Ascending aorta (tissue), 2 donors: ENCODE measurements around the gene GRIP2. TPM values are rescaled to one million over a fixed set of nuclear protein-coding genes. Genes with fewer than 3 reads are reported as not detected.

ENCODE experiments used
- DNase-seq, 2 donors: peaks; one replicate each; pipeline ENCODE4 v3.0.0-alpha.2; 2019; ENCODE audit warnings: low spot score in 2 of 2
- H3K27ac ChIP-seq, 2 donors: fragments of 200-600 bp; sonication (generic); one replicate each; pipeline ENCODE4 v1.5.1; 2016 to 2017; ENCODE audit warnings: mild to moderate bottlenecking in 1 of 2
- H3K27me3 ChIP-seq: fragments of 200-600 bp; sonication (generic); one replicate; pipeline ENCODE4 v1.5.1; 2017
- H3K36me3 ChIP-seq, 2 donors: fragments of 200-600 bp; sonication (generic); one replicate each; pipeline ENCODE4 v1.5.1; 2016
- H3K4me1 ChIP-seq, 2 donors: fragments of 200-600 bp; sonication (generic); one replicate each; pipeline ENCODE4 v1.5.1; 2016 to 2017; ENCODE audit warnings: mild to moderate bottlenecking in 1 of 2
- H3K4me3 ChIP-seq, 2 donors: fragments of 200-600 bp; sonication (generic); one replicate each; pipeline ENCODE4 v1.5.1; 2016 to 2017; ENCODE audit warnings: mild to moderate bottlenecking in 1 of 2
- H3K9me3 ChIP-seq, 2 donors: fragments of 200-600 bp; sonication (generic); one replicate each; pipeline ENCODE4 v1.5.1; 2016
- intact Hi-C: fragments of 100-400 bp; cut with DNase I; formaldehyde crosslinking; loops from one replicate; pipeline ENCODE4 v1.15.1; 2023
- total RNA-seq: library from RNA; depleted of rRNA; stranded (reverse); fragments of >200 nt; gene quantifications from one replicate; pipeline ENCODE4 v1.1.0, GENCODE V29; 2016
- TF ChIP-seq, protein P1 (sequence below), 3 experiments: fragments of 200-600 bp in 2 of 3; fragments of 450-650 bp in 1 of 3; sonication (generic) in 2 of 3; IDR thresholded peaks; one replicate each; pipeline ENCODE4 v1.5.1; 2016 to 2019; ENCODE audit warnings: antibody characterized with exemption in 3 of 3, mild to moderate bottlenecking in 1 of 3, moderate library complexity in 1 of 3

The GRIP2 gene
- total RNA-seq, 1 donor from 2014 or later, result 0.21 TPM

DNA sequence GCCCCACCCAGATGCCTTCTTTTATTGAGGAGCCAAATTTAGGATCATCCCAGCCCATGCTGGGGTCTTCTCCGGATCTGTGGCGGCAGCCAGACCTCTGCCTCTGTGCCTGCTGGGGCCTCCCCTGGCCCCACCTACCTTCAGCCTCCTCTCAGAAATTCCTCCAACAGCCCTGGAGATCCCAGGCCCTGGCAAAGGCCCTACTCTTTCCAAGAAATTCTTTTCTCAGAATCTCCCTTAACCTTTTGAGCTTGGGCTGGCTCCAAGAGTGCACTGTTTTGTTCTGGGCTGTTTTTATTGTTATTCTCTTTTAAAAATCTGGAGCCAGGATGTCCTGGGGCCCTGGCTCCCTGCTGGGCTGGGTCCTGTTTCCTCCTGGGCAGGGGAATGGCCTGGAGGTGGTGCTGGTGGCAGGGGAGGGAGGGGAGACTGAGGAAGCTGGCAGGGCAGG is 57.8 kb downstream of the GRIP2 start:
- Histone ChIP-seq H3K36me3 (peaks cover 12 to 60% of the 10 kb centered on the region in 2 donors), H3K4me3 (no peak overlapping the region), H3K27me3 (no peaks in the 10 kb centered on the region), H3K27ac (no peak overlapping the region), H3K9me3 (no peaks in the 10 kb centered on the region), H3K4me1 (peaks cover 0 to 2% of the 10 kb centered on the region in 2 donors)
- DNase-seq, result no peak
- intact Hi-C loops, result no loop called here
- TF ChIP-seq, protein P1, sequence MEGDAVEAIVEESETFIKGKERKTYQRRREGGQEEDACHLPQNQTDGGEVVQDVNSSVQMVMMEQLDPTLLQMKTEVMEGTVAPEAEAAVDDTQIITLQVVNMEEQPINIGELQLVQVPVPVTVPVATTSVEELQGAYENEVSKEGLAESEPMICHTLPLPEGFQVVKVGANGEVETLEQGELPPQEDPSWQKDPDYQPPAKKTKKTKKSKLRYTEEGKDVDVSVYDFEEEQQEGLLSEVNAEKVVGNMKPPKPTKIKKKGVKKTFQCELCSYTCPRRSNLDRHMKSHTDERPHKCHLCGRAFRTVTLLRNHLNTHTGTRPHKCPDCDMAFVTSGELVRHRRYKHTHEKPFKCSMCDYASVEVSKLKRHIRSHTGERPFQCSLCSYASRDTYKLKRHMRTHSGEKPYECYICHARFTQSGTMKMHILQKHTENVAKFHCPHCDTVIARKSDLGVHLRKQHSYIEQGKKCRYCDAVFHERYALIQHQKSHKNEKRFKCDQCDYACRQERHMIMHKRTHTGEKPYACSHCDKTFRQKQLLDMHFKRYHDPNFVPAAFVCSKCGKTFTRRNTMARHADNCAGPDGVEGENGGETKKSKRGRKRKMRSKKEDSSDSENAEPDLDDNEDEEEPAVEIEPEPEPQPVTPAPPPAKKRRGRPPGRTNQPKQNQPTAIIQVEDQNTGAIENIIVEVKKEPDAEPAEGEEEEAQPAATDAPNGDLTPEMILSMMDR (IDR thresholded peaks at IDR 0.05), result no peak

GRCh38 chr3:14481646-14482036 is 58.5 kb downstream of the GRIP2 start:
- DNase-seq, result no peak
- Histone ChIP-seq H3K4me3 (no peak overlapping the region), H3K9me3 (no peaks in the 10 kb centered on the region), H3K4me1 (peaks cover 0 to 2% of the 10 kb centered on the region in 2 donors), H3K36me3 (peaks cover 12 to 60% of the 10 kb centered on the region in 2 donors), H3K27ac (no peak overlapping the region), H3K27me3 (no peaks in the 10 kb centered on the region)
- TF ChIP-seq, protein P1 (IDR thresholded peaks at IDR 0.05), result no peak
- intact Hi-C loops, result no loop called here

GRCh38 chr3:14481018-14481645 is 59.0 kb downstream of the GRIP2 start:
- intact Hi-C loops, result no loop called here
- Histone ChIP-seq H3K27ac (no peak overlapping the region), H3K4me1 (peaks cover 0 to 2% of the 10 kb centered on the region in 2 donors), H3K4me3 (no peak overlapping the region), H3K9me3 (no peaks in the 10 kb centered on the region), H3K36me3 (peaks cover 12 to 64% of the 10 kb centered on the region in 2 donors), H3K27me3 (no peaks in the 10 kb centered on the region)
- no peak for DNase-seq
- TF ChIP-seq, protein P1 (IDR thresholded peaks at IDR 0.05), result no peak

- intact Hi-C loops, result no loop called here
- Histone ChIP-seq H3K4me1 (peaks cover 0 to 2% of the 10 kb centered on the region in 2 donors), H3K4me3 (no peak overlapping the region), H3K36me3 (peaks cover 12 to 64% of the 10 kb centered on the region in 2 donors), H3K27me3 (no peaks in the 10 kb centered on the region), H3K9me3 (no peaks in the 10 kb centered on the region), H3K27ac (no peak overlapping the region)
- TF ChIP-seq, protein P1 (IDR thresholded peaks at IDR 0.05), result no peak
- DNase-seq, result peak in 1 of 2 donors; percentile 65
Measured at GRCh38 chr3:14480207-14481017, 59.7 kb downstream of the GRIP2 start.

DNA sequence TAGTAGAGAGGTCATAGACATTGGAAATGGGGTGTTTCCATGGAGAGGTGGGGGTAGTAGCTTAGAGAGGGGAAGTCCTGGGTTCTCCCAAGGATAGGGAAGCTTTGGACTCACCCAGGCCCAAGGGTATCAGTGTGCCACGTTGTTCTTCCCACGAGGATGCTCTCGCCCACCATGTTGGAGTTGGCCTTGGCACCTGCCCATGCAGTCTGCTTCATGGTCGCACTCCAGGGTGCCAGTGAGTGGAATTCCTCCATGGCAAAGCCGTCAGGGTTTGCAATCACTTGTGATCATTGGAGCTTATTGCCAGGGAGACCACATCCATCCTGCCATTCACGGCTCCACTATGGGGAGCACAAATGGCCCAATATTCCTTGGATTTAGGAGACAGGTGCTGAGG is 60.6 kb downstream of the GRIP2 start:
- peaks cover 0 to 2% of the 10 kb centered on the region in 2 donors for H3K4me1 ChIP-seq
- TF ChIP-seq, protein P1 (IDR thresholded peaks at IDR 0.05), result no peak
- H3K27ac ChIP-seq, result no peak overlapping the region
- no peak overlapping the region for H3K4me3 ChIP-seq
- DNase-seq, result no peak
- intact Hi-C loops, result no loop called here
- no peaks in the 10 kb centered on the region for H3K9me3 ChIP-seq
- no peaks in the 10 kb centered on the region for H3K27me3 ChIP-seq
- H3K36me3 ChIP-seq, result peaks cover 12 to 60% of the 10 kb centered on the region in 2 donors
